Measurements from ENCODE around the gene ZPBP. TPM values are rescaled to one million over a fixed set of nuclear protein-coding genes. Genes with fewer than 3 reads are reported as not detected.

The ZPBP gene
- polyA plus RNA-seq, 3 donors = not detected

DNA sequence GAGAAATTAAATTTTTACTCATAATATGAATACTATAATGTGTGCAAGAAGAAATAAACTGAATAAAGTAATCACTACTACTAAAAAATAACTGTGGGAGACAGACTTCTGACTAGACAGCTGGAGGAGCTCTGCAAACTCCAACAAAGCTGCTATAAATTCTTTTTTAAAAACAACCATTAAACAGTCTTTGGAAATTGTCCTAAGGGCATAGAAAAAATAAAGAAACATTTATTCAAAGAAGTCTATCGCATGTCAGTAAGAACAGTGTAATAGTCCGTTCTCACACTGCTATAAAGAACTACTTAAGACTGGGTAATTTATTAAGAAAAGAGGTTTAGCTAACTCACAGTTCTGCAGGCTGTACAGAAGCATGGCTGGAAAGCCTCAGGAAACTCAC lies 56.0 kb downstream of the ZPBP start:
- Mint-ChIP-seq H3K27ac (no peak overlapping the region), H3K9me3 (peaks cover 0 to 1% (median 0%) of the 10 kb centered on the region in 7 donors), H3K4me1 (no peaks in the 10 kb centered on the region), H3K36me3 (no peaks in the 10 kb centered on the region), H3K4me3 (no peak overlapping the region), H3K27me3 (ENCODE audit: low read depth in 3 of 3) (peaks cover 0 to 2% (median 0%) of the 10 kb centered on the region in 3 donors)
- Histone ChIP-seq H4K20me1 (ENCODE audit: insufficient read depth, low read length) (no peaks in the 10 kb centered on the region), H3K79me2 (ENCODE audit: insufficient read depth, low read length) (no peaks in the 10 kb centered on the region), H3K4me2 (replicated peaks; ENCODE audit: extremely low read depth, low read length, poor library complexity, severe bottlenecking) (no peak overlapping the region), H3K9ac (ENCODE audit: insufficient read depth, low read length, poor library complexity, severe bottlenecking) (no peak overlapping the region), H3K4me1 (ENCODE audit: control insufficient read depth in 1 of 2, insufficient read depth in 2 of 2, low read length in 2 of 2) (no peaks in the 10 kb centered on the region), H3K27me3 (ENCODE audit: control insufficient read depth in 2 of 2, insufficient read depth in 2 of 2, low read length in 2 of 2) (no peaks in the 10 kb centered on the region), H2AFZ (ENCODE audit: insufficient read depth, low read depth, low read length, poor library complexity, severe bottlenecking) (no peak overlapping the region), H3K36me3 (replicated peaks in 1 of 2; ENCODE audit: control insufficient read depth in 1 of 2, insufficient read depth in 2 of 2, low read length in 2 of 2) (no peaks in the 10 kb centered on the region), H3K9me3 (replicated peaks in 1 of 2; ENCODE audit: control insufficient read depth in 1 of 2, insufficient read depth in 1 of 2, low read length in 2 of 2) (no peaks in the 10 kb centered on the region), H3K4me3 (replicated peaks in 1 of 3; ENCODE audit: low read depth in 2 of 3, low read length in 3 of 3) (no peak overlapping the region), H3K27ac (ENCODE audit: low read depth in 1 of 2, low read length in 2 of 2) (no peak overlapping the region)
- DNase-seq = no peak
- WGBS (ENCODE audit: insufficient coverage) = no CpG with 5 or more reads among the region's 2 CpGs
- intact Hi-C loops (cut with micrococcal nuclease) = no loop called here
- no peak for TF ChIP-seq CTCF (IDR thresholded peaks at IDR 0.05)

DNA sequence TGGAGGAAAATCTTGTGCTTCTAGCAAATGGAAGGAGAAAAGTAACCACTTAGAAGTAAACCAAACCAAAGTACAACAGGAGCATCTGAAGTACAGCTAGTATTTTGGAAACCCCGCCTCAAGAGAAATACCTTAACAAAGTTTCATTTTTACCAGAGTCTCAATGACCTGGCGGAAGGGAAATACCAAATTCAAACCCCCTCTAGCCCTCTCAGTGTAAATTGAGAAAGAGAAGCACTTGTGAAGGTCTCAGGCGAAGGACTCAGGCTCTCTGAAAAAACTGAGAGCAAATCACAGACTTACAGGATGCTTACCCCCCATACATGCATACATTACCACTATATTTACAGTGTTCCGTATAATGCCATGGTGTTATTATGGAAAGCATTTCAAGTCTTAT lies 70.1 kb downstream of the ZPBP start:
- no peaks in the 10 kb centered on the region for H3K4me1 ChIP-seq (ENCODE audit: control insufficient read depth in 1 of 2, insufficient read depth in 2 of 2, low read length in 2 of 2)
- no peak overlapping the region for H3K27ac Mint-ChIP-seq
- H3K36me3 Mint-ChIP-seq = no peaks in the 10 kb centered on the region
- no peak overlapping the region for H3K4me3 Mint-ChIP-seq
- no peak overlapping the region for H2AFZ ChIP-seq (ENCODE audit: insufficient read depth, low read depth, low read length, poor library complexity, severe bottlenecking)
- H3K36me3 ChIP-seq (replicated peaks in 1 of 2; ENCODE audit: control insufficient read depth in 1 of 2, insufficient read depth in 2 of 2, low read length in 2 of 2) = no peaks in the 10 kb centered on the region
- no peak overlapping the region for H3K4me3 ChIP-seq (replicated peaks in 1 of 3; ENCODE audit: low read depth in 2 of 3, low read length in 3 of 3)
- H4K20me1 ChIP-seq (ENCODE audit: insufficient read depth, low read length) = no peaks in the 10 kb centered on the region
- H3K9ac ChIP-seq (ENCODE audit: insufficient read depth, low read length, poor library complexity, severe bottlenecking) = no peak overlapping the region
- peaks cover 0 to 2% (median 1%) of the 10 kb centered on the region in 7 donors for H3K9me3 Mint-ChIP-seq
- intact Hi-C loops (cut with micrococcal nuclease) = no loop called here
- H3K9me3 ChIP-seq (replicated peaks in 1 of 2; ENCODE audit: control insufficient read depth in 1 of 2, insufficient read depth in 1 of 2, low read length in 2 of 2) = no peaks in the 10 kb centered on the region
- WGBS (ENCODE audit: insufficient coverage) = no CpG with 5 or more reads among the region's 4 CpGs
- H3K79me2 ChIP-seq (ENCODE audit: insufficient read depth, low read length) = no peaks in the 10 kb centered on the region
- peaks cover 2 to 3% (median 3%) of the 10 kb centered on the region in 3 donors for H3K27me3 Mint-ChIP-seq (ENCODE audit: low read depth in 3 of 3)
- DNase-seq = no peak
- no peak overlapping the region for H3K27ac ChIP-seq (ENCODE audit: low read depth in 1 of 2, low read length in 2 of 2)
- no peak for TF ChIP-seq CTCF (IDR thresholded peaks at IDR 0.05)
- no peak overlapping the region for H3K4me2 ChIP-seq (replicated peaks; ENCODE audit: extremely low read depth, low read length, poor library complexity, severe bottlenecking)
- H3K4me1 Mint-ChIP-seq = no peaks in the 10 kb centered on the region
- no peaks in the 10 kb centered on the region for H3K27me3 ChIP-seq (ENCODE audit: control insufficient read depth in 2 of 2, insufficient read depth in 2 of 2, low read length in 2 of 2)
